ENCODE data around the gene TIPARP. TPM values are rescaled to one million over a fixed set of nuclear protein-coding genes. Genes with fewer than 3 reads are reported as not detected.

TIPARP gene
- total and polyA plus RNA-seq, 7 donors = 12.2 to 42.8 (median 25.8) TPM

GRCh38 chr3:156721687-156722618, 47.6 kb downstream of the TIPARP start:
- Histone ChIP-seq H3K4me1 (no peaks in the 10 kb centered on the region), H3K27ac (no peak overlapping the region), H3K27me3 (no peaks in the 10 kb centered on the region), H3K4me3 (no peak overlapping the region), H3K36me3 (no peaks in the 10 kb centered on the region), H3K9me3 (no peaks in the 10 kb centered on the region)
- 94 to 96% methylated on average over 2 of the region's 2 CpGs for WGBS, 2 donors
- DNase-seq = no peak
- TF ChIP-seq POLR2AphosphoS5 (IDR thresholded peaks at IDR 0.05) = no peak
- TF ChIP-seq POLR2A (IDR thresholded peaks at IDR 0.05) = no peak
- intact Hi-C loops (cut with DNase I) = no loop called here

GRCh38 chr3:156723182-156723619, 48.8 kb downstream of the TIPARP start:
- Histone ChIP-seq H3K36me3 (no peaks in the 10 kb centered on the region), H3K9me3 (no peaks in the 10 kb centered on the region), H3K27ac (no peak overlapping the region), H3K27me3 (no peaks in the 10 kb centered on the region), H3K4me1 (no peaks in the 10 kb centered on the region), H3K4me3 (no peak overlapping the region)
- no peak for DNase-seq
- intact Hi-C loops (cut with DNase I) = no loop called here
- WGBS, 2 donors = 78 to 80% methylated on average over 2 of the region's 2 CpGs
- no peak for TF ChIP-seq CTCF (IDR thresholded peaks at IDR 0.05)
- no peak for TF ChIP-seq EP300 (IDR thresholded peaks at IDR 0.05)
- no peak for TF ChIP-seq POLR2AphosphoS5 (IDR thresholded peaks at IDR 0.05)
- no peak for TF ChIP-seq POLR2A (IDR thresholded peaks at IDR 0.05)

GRCh38 chr3:156725682-156726081, 51.3 kb downstream of the TIPARP start:
- no peak for DNase-seq
- Histone ChIP-seq H3K4me1 (no peaks in the 10 kb centered on the region), H3K36me3 (no peaks in the 10 kb centered on the region), H3K9me3 (no peaks in the 10 kb centered on the region), H3K27me3 (no peaks in the 10 kb centered on the region), H3K27ac (no peak overlapping the region), H3K4me3 (no peak overlapping the region)
- 9 to 49% methylated on average over 4 of the region's 4 CpGs for WGBS, 2 donors
- TF ChIP-seq POLR2AphosphoS5 (IDR thresholded peaks at IDR 0.05) = no peak
- TF ChIP-seq EP300 (IDR thresholded peaks at IDR 0.05) = no peak
- no peak for TF ChIP-seq CTCF (IDR thresholded peaks at IDR 0.05)
- no peak for TF ChIP-seq POLR2A (IDR thresholded peaks at IDR 0.05)
- intact Hi-C loops (cut with DNase I) = no loop called here

- H3K27ac ChIP-seq = no peak overlapping the region
- no peak for DNase-seq
- H3K9me3 ChIP-seq = no peaks in the 10 kb centered on the region
- no peaks in the 10 kb centered on the region for H3K4me1 ChIP-seq
- H3K4me3 ChIP-seq = no peak overlapping the region
- H3K36me3 ChIP-seq = no peaks in the 10 kb centered on the region
- TF ChIP-seq POLR2A (IDR thresholded peaks at IDR 0.05) (no peak), POLR2AphosphoS5 (IDR thresholded peaks at IDR 0.05) (no peak), CTCF (IDR thresholded peaks at IDR 0.05) (no peak)
- intact Hi-C loops (cut with DNase I) = no loop called here
- 88 to 93% methylated on average over 1 of the region's 1 CpG for WGBS, 2 donors
- no peaks in the 10 kb centered on the region for H3K27me3 ChIP-seq
Measured at GRCh38 chr3:156726456-156726855, 52.1 kb downstream of the TIPARP start.

- Histone ChIP-seq H3K27me3 (no peaks in the 10 kb centered on the region), H3K4me3 (no peak overlapping the region), H3K9me3 (no peaks in the 10 kb centered on the region), H3K36me3 (no peaks in the 10 kb centered on the region), H3K4me1 (no peaks in the 10 kb centered on the region), H3K27ac (no peak overlapping the region)
- TF ChIP-seq EP300 (IDR thresholded peaks at IDR 0.05) (no peak), POLR2A (IDR thresholded peaks at IDR 0.05) (no peak), CTCF (IDR thresholded peaks at IDR 0.05) (no peak), POLR2AphosphoS5 (IDR thresholded peaks at IDR 0.05) (no peak)
- DNase-seq = no peak
- 82 to 94% methylated on average over 3 of the region's 3 CpGs for WGBS, 2 donors
- intact Hi-C loops (cut with DNase I) = no loop called here
Measured at GRCh38 chr3:156727519-156728205, 53.3 kb downstream of the TIPARP start.

Data from sigmoid colon (tissue), 7 donors.